AG04450 (cell line): ENCODE results near the gene MAML1. TPM values are rescaled to one million over a fixed set of nuclear protein-coding genes. Genes with fewer than 3 reads are reported as not detected.

Experiments
- CTCF ChIA-PET: fragments of 300-600, 350-600 bp; formaldehyde crosslinking; extraction: SDS; loops from one replicate; lab custom pipeline; 2022; ENCODE audit warnings: antibody characterized with exemption, inconsistent platforms; lab: Charles Lee
- POLR2A ChIA-PET: fragments of 350-600 bp; formaldehyde crosslinking; extraction: SDS; loops from one replicate; lab custom pipeline; 2021; ENCODE audit warnings: antibody characterized with exemption, inconsistent platforms; lab: Yijun Ruan, JAX
- DNase-seq: peaks from one replicate; pipeline ENCODE4 v3.0.0-alpha.2; 2011; ENCODE audit warnings: low read depth, low spot score
- H3K27ac ChIP-seq: one replicate; pipeline ENCODE4 v1.5.1; 2012; ENCODE audit warnings: low read depth, low read length, control low read depth
- H3K27me3 ChIP-seq: one replicate; pipeline ENCODE4 v1.6.0; 2012; ENCODE audit warnings: low read length; ENCODE audit not compliant: control insufficient read depth, insufficient read depth
- H3K4me3 ChIP-seq: 2 replicates; pipeline ENCODE4 v1.5.1; 2011; ENCODE audit warnings: mild to moderate bottlenecking, low read depth, low read length, control low read depth
- H3K9me3 ChIP-seq: 2 replicates; pipeline ENCODE4 v1.5.1; 2012; ENCODE audit warnings: low read length; ENCODE audit not compliant: control insufficient read depth, insufficient read depth
- CTCF ChIP-seq: IDR thresholded peaks from 2 replicates; pipeline ENCODE4 v1.5.1; 2011; ENCODE audit warnings: low read depth, low read length, control low read depth, inconsistent platforms
- polyA plus RNA-seq: library from polyadenylated mRNA; depleted of rRNA; stranded (reverse); fragments of >200 nt; gene quantifications from 2 replicates; pipeline ENCODE4 v1.2.3, GENCODE V29; 2011

MAML1 gene
- polyA plus RNA-seq, 1 experiment, result 4.9 TPM

DNA sequence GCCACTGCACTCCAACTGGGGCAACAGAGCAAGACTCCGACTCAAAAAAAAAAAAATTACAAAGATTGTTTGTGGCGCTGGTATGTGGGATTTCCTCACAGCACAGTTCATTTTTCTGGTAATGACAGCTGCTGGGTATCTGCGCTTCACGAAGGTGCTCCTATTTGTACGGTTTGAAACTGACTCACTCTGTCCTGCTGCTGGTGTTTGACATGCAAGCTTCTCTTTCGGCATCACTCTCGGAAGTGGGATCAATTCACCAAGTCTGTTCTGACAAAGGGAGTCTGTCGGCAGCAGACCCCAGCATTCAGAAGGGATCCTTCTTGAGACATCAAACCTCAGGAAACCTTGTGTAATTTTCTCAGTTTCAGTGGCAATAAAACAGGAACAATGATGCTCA, 26.3 kb downstream of the MAML1 start:
- no peak for DNase-seq
- ChIA-PET POLR2A (no interaction called here), CTCF (no interaction called here)
- no peaks in the 10 kb centered on the region for H3K9me3 ChIP-seq
- H3K27me3 ChIP-seq, result no peaks in the 10 kb centered on the region
- H3K27ac ChIP-seq, result no peak overlapping the region
- no peak overlapping the region for H3K4me3 ChIP-seq
- no peak for TF ChIP-seq CTCF

GRCh38 chr5:179759581-179760551, 27.2 kb downstream of the MAML1 start:
- Histone ChIP-seq H3K4me3 (no peak overlapping the region), H3K27me3 (no peaks in the 10 kb centered on the region), H3K27ac (no peak overlapping the region), H3K9me3 (no peaks in the 10 kb centered on the region)
- CTCF ChIA-PET, result no interaction called here
- POLR2A ChIA-PET, result interaction anchor here (0.5 kb wide), 1 partner anchor 9 kb away, joined by 3 read pairs; no protein-coding TSS in a partner anchor
- DNase-seq, result no peak
- TF ChIP-seq CTCF, result no peak

GRCh38 chr5:179762079-179762780, 29.6 kb downstream of the MAML1 start:
- ChIA-PET POLR2A (interaction anchor here (1.0 to 1.6 kb wide), 3 partner anchors 30 to 138 kb away, joined by 4 to 7 read pairs (median 5); partner anchors contain the start of gene MAML1), CTCF (interaction anchor here (0.8 to 2.9 kb wide), 23 partner anchors 7 to 146 kb away, joined by 3 to 15 read pairs (median 5); partner anchors contain the start of genes HNRNPH1, LTC4S and MAML1)
- H3K4me3 ChIP-seq, result no peak overlapping the region
- no peak for DNase-seq
- no peaks in the 10 kb centered on the region; the same call in 1 of the 2 replicates for H3K9me3 ChIP-seq
- no peak for TF ChIP-seq CTCF
- no peaks in the 10 kb centered on the region for H3K27me3 ChIP-seq
- H3K27ac ChIP-seq, result peak overlapping the region; percentile 69

DNA sequence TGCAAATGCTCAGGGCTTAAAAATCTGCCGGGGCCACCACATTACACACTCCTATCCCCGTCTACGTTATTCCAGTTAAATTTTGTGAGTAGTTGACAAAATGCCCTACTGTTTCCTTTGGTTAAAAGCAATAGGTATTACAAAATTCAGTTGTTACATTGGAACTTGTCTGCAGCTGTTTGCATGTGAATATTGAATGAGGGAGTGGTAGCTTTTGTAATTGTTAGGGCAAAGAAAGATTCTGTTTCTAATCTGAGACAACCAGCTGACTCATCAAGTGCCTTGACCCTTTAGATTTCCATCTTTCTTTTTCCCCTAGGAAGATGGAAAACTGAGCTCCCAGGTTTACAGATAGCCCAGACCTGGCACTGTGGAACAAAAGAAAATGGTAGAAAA, 30.2 kb downstream of the MAML1 start:
- no peak for TF ChIP-seq CTCF
- POLR2A ChIA-PET, result interaction anchor here (1.0 to 1.6 kb wide), 3 partner anchors 30 to 139 kb away, joined by 4 to 7 read pairs (median 5); partner anchors contain the start of gene MAML1
- peak overlapping the region; percentile 69 for H3K27ac ChIP-seq
- H3K27me3 ChIP-seq, result no peaks in the 10 kb centered on the region
- H3K4me3 ChIP-seq, result no peak overlapping the region
- no peak for DNase-seq
- no peaks in the 10 kb centered on the region; the same call in 1 of the 2 replicates for H3K9me3 ChIP-seq
- CTCF ChIA-PET, result interaction anchor here (0.5 to 2.9 kb wide), 26 partner anchors 8 to 145 kb away, joined by 3 to 15 read pairs (median 5); partner anchors contain the start of genes HNRNPH1, LTC4S and MAML1
